NCI-H2107 treated with DMSO at 0.1 percent for 48 hours (cell line): ENCODE results near the gene PCED1B.

Source experiments
- DNase-seq: peaks from one replicate; lab custom pipeline; 2025; ENCODE audit not compliant: unreplicated experiment; lab: John Stamatoyannopoulos, UW

PCED1B gene

GRCh38 chr12:47088021-47088944 is 8.9 kb downstream of the PCED1B start:
- no peak for DNase-seq

- no peak for DNase-seq
Observed at GRCh38 chr12:47091009-47091408, 11.6 kb downstream of the PCED1B start.

GRCh38 chr12:47094804-47095203 is 15.4 kb downstream of the PCED1B start:
- no peak for DNase-seq

- no peak for DNase-seq
Observed at GRCh38 chr12:47095446-47096236, 16.2 kb downstream of the PCED1B start.

- no peak for DNase-seq
Observed at GRCh38 chr12:47097276-47097896, 18.0 kb downstream of the PCED1B start.

- no peak for DNase-seq
Observed at GRCh38 chr12:47098099-47098498, 18.7 kb downstream of the PCED1B start.

GRCh38 chr12:47099610-47100009 is 20.2 kb downstream of the PCED1B start:
- no peak for DNase-seq

GRCh38 chr12:47100160-47100559 is 20.7 kb downstream of the PCED1B start:
- no peak for DNase-seq

GRCh38 chr12:47102406-47102805 is 23.0 kb downstream of the PCED1B start:
- no peak for DNase-seq

- no peak for DNase-seq
Observed at GRCh38 chr12:47102845-47103651, 23.6 kb downstream of the PCED1B start.

- no peak for DNase-seq
Observed at GRCh38 chr12:47105914-47106674, 26.7 kb downstream of the PCED1B start.

- DNase-seq: no peak
Observed at GRCh38 chr12:47107446-47107845, 28.0 kb downstream of the PCED1B start.

- no peak for DNase-seq
Observed at GRCh38 chr12:47107926-47108325, 28.5 kb downstream of the PCED1B start.

- DNase-seq: no peak
Observed at GRCh38 chr12:47110011-47110541, 30.7 kb downstream of the PCED1B start.

- DNase-seq: no peak
Observed at GRCh38 chr12:47110718-47111391, 31.4 kb downstream of the PCED1B start.

GRCh38 chr12:47111392-47111778 is 32.0 kb downstream of the PCED1B start:
- no peak for DNase-seq

GRCh38 chr12:47111854-47112253 is 32.4 kb downstream of the PCED1B start:
- DNase-seq: no peak

GRCh38 chr12:47112679-47113078 is 33.3 kb downstream of the PCED1B start:
- DNase-seq: no peak

- no peak for DNase-seq
Observed at GRCh38 chr12:47114481-47114892, 35.1 kb downstream of the PCED1B start.
